Measurements from ENCODE around the gene LARGE2. TPM values are rescaled to one million over a fixed set of nuclear protein-coding genes. Genes with fewer than 3 reads are reported as not detected.

LARGE2 gene
- total RNA-seq, 1 donor from 2014 or later, result 1.4 TPM

- intact Hi-C loops (cut with DNase I), result no loop called here
- ATAC-seq, result no peak
- DNase-seq (ENCODE audit: low spot score), result no peak
These were observed 12.6 kb upstream of the LARGE2 start for GRCh38 chr11:45909594-45910475.

DNA sequence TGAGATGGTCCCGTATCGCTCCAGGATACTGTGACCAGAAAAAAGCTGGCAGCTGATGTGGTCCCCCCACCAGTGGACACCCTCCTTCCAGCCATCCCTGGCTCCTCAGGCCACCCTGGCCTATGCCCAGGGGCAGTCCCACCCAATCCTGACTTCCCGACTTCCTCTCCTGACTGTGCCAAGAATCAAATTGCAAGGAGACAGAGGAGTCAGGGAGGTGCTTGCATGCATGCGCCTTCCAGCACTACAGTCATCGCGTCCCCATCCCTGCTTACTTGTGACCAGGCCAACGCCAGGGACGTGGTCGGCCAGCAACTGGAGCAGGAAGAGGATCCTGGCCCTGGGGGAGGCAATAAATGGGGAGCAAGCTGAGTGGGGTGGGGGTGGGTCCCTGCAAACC is 11.8 kb upstream of the LARGE2 start:
- no peak for ATAC-seq
- intact Hi-C loops (cut with DNase I), result no loop called here
- no peak for DNase-seq (ENCODE audit: low spot score)

GRCh38 chr11:45913514-45913913 is 8.9 kb upstream of the LARGE2 start:
- ATAC-seq, result no peak

DNA sequence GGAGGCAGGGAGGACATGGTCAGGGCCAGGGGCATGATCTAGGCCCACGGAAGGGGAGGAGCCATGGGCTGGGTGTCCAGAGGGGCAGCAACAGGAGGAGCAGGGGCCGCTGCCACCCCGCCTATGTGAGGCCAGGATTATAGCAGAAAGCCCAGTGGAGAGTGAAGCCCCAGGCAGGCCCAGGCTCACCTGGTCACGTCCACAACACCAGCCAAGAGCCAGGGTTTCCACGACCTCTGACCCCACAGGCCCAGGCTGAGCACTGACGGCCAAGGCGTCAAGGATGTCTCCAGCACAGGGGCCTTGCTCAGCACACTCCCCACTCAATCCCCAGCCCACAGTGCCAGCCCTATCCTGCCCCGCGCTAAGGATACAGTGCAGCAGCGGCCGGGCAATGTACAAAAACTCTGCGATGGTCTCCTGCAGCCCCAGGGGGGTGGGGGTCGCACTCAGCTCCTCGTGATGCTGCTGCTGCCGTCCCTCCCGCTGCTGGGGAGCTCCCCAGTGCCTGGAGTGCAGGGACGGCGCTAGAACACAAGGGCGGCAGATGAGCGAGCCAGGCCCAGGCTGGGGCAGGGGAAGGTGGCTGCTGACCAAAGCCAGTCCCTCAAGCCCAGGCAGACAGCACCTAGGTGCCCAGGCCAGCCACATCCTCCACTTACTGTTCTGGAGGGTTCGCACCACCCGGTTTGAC is 8.4 kb upstream of the LARGE2 start:
- intact Hi-C loops (cut with DNase I), result no loop called here
- no peak for DNase-seq (ENCODE audit: low spot score)

More at GRCh38 chr11:45913514-45913913, 8.9 kb upstream of the LARGE2 start:
- intact Hi-C loops (cut with DNase I), result no loop called here
- DNase-seq (ENCODE audit: low spot score), result no peak

DNA sequence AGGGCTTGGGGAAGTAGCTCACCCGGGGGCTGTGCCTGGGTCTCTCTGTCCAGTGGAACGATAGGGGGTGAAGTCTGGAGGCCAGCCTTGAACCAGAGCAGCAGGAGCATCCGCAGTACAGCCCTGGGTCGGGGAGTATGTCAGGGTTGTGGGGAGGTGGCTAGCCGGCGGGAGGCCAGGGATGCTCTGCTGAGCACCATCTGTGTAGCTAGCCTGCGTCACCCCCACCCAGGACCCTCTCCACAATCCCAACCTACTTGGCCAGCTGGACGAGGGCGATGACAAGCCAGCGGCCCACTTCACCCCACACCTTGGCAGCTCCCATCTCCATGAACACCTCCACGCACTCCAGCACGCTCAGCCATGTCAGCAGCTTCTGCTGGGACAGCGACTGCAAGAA is 7.0 kb upstream of the LARGE2 start:
- ATAC-seq (no peak), DNase-seq (ENCODE audit: low spot score) (no peak)
- intact Hi-C loops (cut with DNase I), result no loop called here

More for the DNA sequence above, 8.4 kb upstream of the LARGE2 start:
- ATAC-seq, result no peak

GRCh38 chr11:45917286-45917622 is 5.2 kb upstream of the LARGE2 start:
- ATAC-seq, result no peak
- no peak for DNase-seq (ENCODE audit: low spot score)
- intact Hi-C loops (cut with DNase I), result no loop called here

GRCh38 chr11:45917623-45918330 is 4.7 kb upstream of the LARGE2 start, which contains the start of gene PEX16:
PEX16 (minus strand) TSS chr11:45917877; CDS start chr11:45917811, 66 bp downstream.
- DNase-seq (ENCODE audit: low spot score) (peak; percentile 97), ATAC-seq (peak; percentile 97)
- intact Hi-C loops (cut with DNase I), result no loop called here

GRCh38 chr11:45918331-45918941 is 4.0 kb upstream of the LARGE2 start:
- intact Hi-C loops (cut with DNase I), result no loop called here
- peak; percentile 85 for ATAC-seq
- DNase-seq (ENCODE audit: low spot score), result peak; percentile 89

DNA sequence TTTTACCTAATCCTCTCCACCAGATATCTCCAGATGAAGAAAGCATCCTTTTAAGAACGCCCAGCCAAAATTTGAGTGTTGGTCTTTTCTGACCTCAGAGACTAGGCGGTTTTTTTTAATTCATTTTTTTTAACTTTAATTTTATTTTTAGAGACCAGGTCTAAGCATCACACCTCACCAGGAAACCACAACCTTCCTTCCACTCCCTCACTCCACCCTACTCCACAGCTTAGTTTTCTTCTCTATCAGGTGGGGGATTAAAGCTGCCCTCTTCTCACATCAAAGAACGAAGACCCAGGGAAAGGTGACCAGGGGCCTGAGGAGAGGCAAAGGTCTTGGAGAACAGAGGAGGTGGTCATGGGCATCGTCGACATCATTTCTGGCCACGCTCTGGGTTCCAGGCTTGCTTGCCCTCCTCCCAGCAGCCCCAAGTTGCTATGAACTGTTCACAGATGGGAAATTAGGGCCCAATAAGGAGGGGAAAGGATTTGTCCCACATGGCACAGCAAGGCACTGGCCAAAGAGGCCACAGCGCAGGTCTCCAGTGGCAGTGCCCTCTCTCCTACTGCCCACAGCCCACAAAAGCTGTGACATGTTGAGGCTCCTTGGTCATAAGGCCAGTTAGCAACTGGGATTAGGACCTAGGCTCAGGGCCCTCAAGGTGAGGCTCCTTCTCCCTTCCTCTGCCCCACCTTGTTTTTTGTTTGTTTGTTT is 3.3 kb upstream of the LARGE2 start:
- DNase-seq (ENCODE audit: low spot score) (no peak), ATAC-seq (no peak)
- intact Hi-C loops (cut with DNase I), result no loop called here

- ATAC-seq, result no peak
- intact Hi-C loops (cut with DNase I), result no loop called here
These were observed 2.5 kb upstream of the LARGE2 start for GRCh38 chr11:45919806-45920530.

DNA sequence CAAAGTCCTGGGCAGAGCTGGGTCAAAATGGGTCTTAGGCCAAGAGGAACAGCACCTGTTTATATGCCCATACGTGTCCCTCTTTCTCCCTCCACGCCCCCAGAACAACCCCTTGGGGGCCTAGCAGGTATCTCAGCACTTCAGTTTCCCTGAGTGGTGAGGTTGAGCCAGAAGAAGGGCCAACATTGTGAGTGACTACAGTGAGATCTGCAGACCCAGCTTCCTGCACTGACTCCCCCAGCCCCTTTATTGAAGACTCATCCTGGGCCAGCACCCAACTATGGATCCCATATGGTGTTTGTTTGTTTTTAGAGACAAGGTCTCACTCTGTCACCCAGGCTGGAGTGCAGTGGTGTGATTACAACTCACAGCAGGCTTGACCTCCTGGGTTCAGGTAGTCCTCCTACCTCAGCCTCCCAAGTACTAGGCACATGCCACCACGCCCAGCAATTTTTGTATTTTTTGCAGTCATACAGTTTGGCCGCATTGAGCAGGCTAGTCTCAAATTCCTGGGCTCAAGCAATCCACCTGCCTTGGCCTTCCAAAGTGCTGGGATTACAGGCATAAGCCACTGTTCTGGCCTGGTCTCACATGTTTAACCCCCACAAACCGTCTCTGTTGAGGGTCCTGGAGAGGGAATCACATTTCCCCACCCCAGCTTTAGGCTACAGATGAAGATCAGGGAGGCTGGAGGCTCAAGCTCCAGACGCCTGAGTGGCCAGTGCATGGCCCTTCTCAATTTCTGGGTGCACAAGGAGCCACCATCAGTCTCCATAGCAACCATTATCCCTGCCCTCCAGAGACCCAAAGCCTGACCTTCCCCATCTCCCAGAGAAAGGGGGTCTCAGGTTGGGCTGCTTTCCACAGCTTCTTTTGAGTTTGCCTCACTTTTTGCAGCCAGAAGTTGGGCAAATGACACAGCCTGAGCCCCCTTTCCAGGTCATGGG is 1.7 kb upstream of the LARGE2 start:
- ATAC-seq, result no peak
- intact Hi-C loops (cut with DNase I), result no loop called here
- DNase-seq (ENCODE audit: low spot score), result peak; percentile 38

More at GRCh38 chr11:45919806-45920530, 2.5 kb upstream of the LARGE2 start:
- DNase-seq (ENCODE audit: low spot score), result no peak

- ATAC-seq (no peak), DNase-seq (ENCODE audit: low spot score) (peak; percentile 55)
- intact Hi-C loops (cut with DNase I), result no loop called here
These were observed 663 bp upstream of the LARGE2 start for GRCh38 chr11:45921561-45922424.

DNA sequence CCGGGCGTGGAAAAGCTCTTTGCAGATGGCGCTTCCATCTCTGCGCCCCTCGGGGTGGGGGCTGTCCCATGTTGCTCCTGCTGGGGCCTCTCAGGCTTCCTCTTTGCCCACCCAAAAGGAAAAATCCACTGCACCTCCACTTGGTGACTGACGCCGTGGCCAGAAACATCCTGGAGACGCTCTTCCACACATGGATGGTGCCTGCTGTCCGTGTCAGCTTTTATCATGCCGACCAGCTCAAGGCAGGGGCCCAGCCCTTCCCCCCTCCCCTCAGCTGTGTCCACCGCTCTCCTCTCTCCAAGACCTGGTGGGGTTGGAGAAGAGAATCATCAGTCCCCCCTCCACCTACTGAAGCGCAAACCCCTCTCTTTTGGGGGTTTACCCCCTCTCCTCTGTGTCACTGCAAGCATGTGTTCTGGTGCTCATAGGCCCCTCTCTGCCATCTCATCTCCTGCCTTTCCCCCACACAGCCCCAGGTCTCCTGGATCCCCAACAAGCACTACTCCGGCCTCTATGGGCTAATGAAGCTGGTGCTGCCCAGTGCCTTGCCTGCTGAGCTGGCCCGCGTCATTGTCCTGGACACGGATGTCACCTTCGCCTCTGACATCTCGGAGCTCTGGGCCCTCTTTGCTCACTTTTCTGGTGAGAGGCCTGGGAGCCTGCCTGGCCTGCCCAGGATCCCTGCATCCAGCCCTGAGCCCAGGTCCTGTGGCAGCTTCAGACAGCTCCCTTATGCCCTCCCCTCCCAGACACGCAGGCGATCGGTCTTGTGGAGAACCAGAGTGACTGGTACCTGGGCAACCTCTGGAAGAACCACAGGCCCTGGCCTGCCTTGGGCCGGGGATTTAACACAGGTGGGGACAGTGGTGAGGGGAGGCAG is 1.8 kb downstream of the LARGE2 start:
- ATAC-seq, result no peak
- intact Hi-C loops (cut with DNase I), result no loop called here
- DNase-seq (ENCODE audit: low spot score), result peak; percentile 54

DNA sequence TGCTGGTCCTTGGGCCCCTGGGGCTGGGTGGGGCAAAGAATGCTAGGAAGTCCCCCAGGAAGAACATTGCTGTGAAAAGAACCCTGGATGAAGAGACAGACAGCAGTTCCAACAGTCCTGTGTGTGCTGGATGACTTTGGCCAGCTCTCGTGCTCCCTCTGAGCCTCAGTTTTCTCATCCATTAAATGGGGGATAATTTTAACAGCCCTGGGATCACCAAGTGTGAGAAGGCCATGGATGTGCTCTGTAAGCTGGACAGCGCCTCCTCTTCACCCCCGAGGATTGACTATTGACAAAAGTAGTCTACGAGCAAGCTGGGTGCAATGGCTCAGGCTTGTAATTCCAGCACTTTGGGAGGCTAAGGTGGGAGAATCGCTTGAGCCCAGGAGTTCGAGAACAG is 2.5 kb downstream of the LARGE2 start:
- ATAC-seq (no peak), DNase-seq (ENCODE audit: low spot score) (peak; percentile 32)
- intact Hi-C loops (cut with DNase I), result no loop called here

- intact Hi-C loops (cut with DNase I), result no loop called here
- ATAC-seq (no peak), DNase-seq (ENCODE audit: low spot score) (no peak)
These were observed 3.1 kb downstream of the LARGE2 start for GRCh38 chr11:45925550-45925949.
